ENCODE measurements around the gene ARHGAP15. TPM values are rescaled to one million over a fixed set of nuclear protein-coding genes. Genes with fewer than 3 reads are reported as not detected.

Gene ARHGAP15
- total RNA-seq, 4 donors from 2014 or later = 3.4 to 9.3 (median 6.4) TPM

DNA sequence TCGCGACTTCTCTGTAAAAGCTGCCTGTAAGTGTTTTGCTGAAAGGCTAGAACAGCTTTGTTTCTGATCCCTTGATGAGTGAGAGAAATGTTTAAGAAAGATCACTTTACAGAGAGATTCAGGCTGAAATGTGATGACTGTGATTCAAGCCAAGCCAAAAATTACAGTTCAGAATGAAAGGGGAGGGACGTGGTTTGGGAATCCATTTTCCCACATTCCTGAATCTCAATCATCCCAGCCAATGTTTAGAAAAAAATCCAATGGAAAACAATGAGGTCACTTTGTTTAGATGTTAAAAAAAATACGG, 416.7 kb downstream of the ARHGAP15 start:
- no peak overlapping the region for H3K4me3 ChIP-seq
- H3K9me3 ChIP-seq = no peaks in the 10 kb centered on the region
- no peaks in the 10 kb centered on the region for H3K4me1 ChIP-seq
- no peaks in the 10 kb centered on the region for H3K27me3 ChIP-seq
- no peak for ATAC-seq
- H3K36me3 ChIP-seq = no peaks in the 10 kb centered on the region
- WGBS, 2 donors (ENCODE audit: low coverage in 1 of 2) = 34 to 50% methylated on average over 4 of the region's 4 CpGs
- no peak for TF ChIP-seq POLR2A (IDR thresholded peaks at IDR 0.05)
- TF ChIP-seq EP300 (IDR thresholded peaks at IDR 0.05) = no peak
- no peak for TF ChIP-seq POLR2AphosphoS5 (IDR thresholded peaks at IDR 0.05)
- TF ChIP-seq, protein P1, sequence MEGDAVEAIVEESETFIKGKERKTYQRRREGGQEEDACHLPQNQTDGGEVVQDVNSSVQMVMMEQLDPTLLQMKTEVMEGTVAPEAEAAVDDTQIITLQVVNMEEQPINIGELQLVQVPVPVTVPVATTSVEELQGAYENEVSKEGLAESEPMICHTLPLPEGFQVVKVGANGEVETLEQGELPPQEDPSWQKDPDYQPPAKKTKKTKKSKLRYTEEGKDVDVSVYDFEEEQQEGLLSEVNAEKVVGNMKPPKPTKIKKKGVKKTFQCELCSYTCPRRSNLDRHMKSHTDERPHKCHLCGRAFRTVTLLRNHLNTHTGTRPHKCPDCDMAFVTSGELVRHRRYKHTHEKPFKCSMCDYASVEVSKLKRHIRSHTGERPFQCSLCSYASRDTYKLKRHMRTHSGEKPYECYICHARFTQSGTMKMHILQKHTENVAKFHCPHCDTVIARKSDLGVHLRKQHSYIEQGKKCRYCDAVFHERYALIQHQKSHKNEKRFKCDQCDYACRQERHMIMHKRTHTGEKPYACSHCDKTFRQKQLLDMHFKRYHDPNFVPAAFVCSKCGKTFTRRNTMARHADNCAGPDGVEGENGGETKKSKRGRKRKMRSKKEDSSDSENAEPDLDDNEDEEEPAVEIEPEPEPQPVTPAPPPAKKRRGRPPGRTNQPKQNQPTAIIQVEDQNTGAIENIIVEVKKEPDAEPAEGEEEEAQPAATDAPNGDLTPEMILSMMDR (IDR thresholded peaks at IDR 0.05) = no peak
- no peak overlapping the region for H3K27ac ChIP-seq

DNA sequence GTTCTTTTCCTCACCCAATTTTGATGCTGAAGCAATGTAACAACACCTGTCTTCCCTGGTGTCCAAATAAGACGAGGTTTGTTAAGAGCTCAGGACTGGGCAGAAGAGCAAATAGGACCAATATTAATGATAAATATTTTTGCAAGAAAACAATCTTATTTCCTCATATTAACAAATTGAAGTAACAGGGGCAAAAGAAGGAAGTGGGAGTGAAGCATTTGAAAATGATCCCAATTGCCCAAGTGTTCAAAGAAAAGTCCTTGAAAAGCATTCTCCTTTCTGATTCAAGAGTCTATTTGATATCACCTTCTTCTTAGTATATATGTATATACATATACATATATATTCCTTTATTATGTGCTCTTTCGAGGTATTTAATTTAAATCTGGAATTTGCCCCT, 418.8 kb downstream of the ARHGAP15 start:
- no peaks in the 10 kb centered on the region for H3K9me3 ChIP-seq
- H3K36me3 ChIP-seq = no peaks in the 10 kb centered on the region
- H3K4me1 ChIP-seq = no peaks in the 10 kb centered on the region
- ATAC-seq = no peak
- TF ChIP-seq, protein P1 (IDR thresholded peaks at IDR 0.05) = no peak
- TF ChIP-seq POLR2AphosphoS5 (IDR thresholded peaks at IDR 0.05) (no peak), POLR2A (IDR thresholded peaks at IDR 0.05) (no peak), EP300 (IDR thresholded peaks at IDR 0.05) (no peak)
- H3K27me3 ChIP-seq = no peaks in the 10 kb centered on the region
- no peak overlapping the region for H3K27ac ChIP-seq
- H3K4me3 ChIP-seq = no peak overlapping the region
- 40 to 50% methylated on average over 2 of the region's 2 CpGs for WGBS, 2 donors (ENCODE audit: low coverage in 1 of 2)

DNA sequence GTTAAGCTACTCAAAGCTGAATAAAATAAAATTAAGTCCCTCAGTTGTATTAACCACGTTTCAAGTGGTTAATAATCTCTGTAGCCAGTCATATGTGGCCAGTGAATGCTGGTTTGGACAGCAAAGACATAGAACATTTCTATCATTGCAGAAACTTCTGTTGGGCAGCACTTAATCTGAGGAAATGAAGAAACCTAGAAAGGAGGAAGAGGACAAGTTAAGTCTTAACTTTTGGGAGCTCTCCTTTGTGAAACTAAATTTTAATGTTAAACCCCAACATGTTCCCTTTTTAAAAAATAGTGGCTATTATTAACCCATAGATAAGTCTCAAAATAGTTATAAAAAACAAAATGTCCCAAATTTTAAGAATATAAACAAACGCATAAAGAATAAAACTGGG, 421.3 kb downstream of the ARHGAP15 start:
- ATAC-seq = no peak
- no peaks in the 10 kb centered on the region for H3K36me3 ChIP-seq
- no peak overlapping the region for H3K4me3 ChIP-seq
- H3K27ac ChIP-seq = no peak overlapping the region
- no peaks in the 10 kb centered on the region for H3K27me3 ChIP-seq
- no peaks in the 10 kb centered on the region for H3K9me3 ChIP-seq
- 75 to 78% methylated on average over 2 of the region's 2 CpGs for WGBS, 2 donors (ENCODE audit: low coverage in 1 of 2)
- TF ChIP-seq POLR2A (IDR thresholded peaks at IDR 0.05) = no peak
- no peak for TF ChIP-seq POLR2AphosphoS5 (IDR thresholded peaks at IDR 0.05)
- H3K4me1 ChIP-seq = no peaks in the 10 kb centered on the region

DNA sequence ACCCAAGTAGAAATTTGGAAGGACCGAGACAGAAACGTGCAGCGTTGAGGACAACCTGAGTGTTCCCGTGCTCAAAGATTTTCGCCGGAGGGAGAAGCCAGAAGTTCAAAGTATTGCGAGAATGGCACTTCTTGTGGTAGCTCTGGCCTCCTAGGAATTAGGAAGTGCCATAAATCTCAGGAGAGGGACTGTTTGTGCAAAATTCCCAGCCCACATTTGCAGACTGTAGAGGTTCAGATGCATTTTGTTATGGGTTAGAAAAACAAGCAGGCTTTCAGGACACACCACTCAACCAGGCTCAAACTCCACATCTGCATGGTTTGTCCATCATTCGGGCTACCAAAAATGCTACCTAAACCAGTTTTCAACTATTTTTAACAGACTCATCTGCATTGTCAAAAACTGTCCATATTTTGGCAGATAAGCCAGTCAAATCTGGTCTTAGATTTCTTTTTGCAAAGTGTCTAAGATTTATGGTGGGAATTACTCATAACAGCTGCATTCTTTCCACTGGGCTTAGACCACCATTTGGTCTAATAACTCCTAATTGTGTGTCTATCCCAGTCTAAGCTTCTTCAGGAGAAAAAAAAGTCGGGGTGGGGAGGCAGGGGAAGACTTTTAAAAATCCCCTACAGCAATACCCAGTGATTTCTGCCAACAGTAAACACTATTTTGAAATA, 422.9 kb downstream of the ARHGAP15 start:
- no peak for ATAC-seq
- TF ChIP-seq EP300 (IDR thresholded peaks at IDR 0.05) (no peak), POLR2A (IDR thresholded peaks at IDR 0.05) (no peak), POLR2AphosphoS5 (IDR thresholded peaks at IDR 0.05) (no peak)
- TF ChIP-seq, protein P1 (IDR thresholded peaks at IDR 0.05) = no peak
- H3K9me3 ChIP-seq = no peaks in the 10 kb centered on the region
- WGBS, 2 donors (ENCODE audit: low coverage in 1 of 2) = 77 to 84% methylated on average over 2 to 9 of the region's 9 CpGs
- no peaks in the 10 kb centered on the region for H3K27me3 ChIP-seq
- no peak overlapping the region for H3K4me3 ChIP-seq
- no peak overlapping the region for H3K27ac ChIP-seq
- no peaks in the 10 kb centered on the region for H3K4me1 ChIP-seq
- no peaks in the 10 kb centered on the region for H3K36me3 ChIP-seq

DNA sequence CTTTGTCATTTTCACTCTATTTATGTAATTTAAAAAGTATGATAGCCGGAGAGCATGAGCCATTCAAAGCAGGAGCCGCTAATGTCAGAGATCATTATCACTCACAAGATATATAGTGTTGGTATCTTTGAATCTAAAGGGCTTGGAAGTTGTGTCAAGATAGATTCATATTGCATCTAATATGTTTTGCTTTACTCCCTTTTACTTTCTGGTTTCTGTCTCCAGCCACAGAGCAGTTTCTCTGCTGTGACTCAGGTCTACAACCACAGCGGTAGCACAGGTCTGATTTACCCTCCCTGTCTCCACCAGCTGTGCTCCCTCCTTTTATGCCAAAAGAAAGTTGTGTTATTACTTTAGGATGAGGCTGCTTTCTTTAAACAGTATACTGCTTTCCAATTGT, 424.0 kb downstream of the ARHGAP15 start:
- no peak overlapping the region for H3K27ac ChIP-seq
- no peaks in the 10 kb centered on the region for H3K36me3 ChIP-seq
- no peak for ATAC-seq
- no peaks in the 10 kb centered on the region for H3K4me1 ChIP-seq
- H3K4me3 ChIP-seq = no peak overlapping the region
- H3K27me3 ChIP-seq = no peaks in the 10 kb centered on the region
- no peaks in the 10 kb centered on the region for H3K9me3 ChIP-seq
- WGBS, 2 donors (ENCODE audit: low coverage in 1 of 2) = 67 to 94% methylated on average over 3 of the region's 3 CpGs
- TF ChIP-seq POLR2A (IDR thresholded peaks at IDR 0.05) (no peak), POLR2AphosphoS5 (IDR thresholded peaks at IDR 0.05) (no peak), EP300 (IDR thresholded peaks at IDR 0.05) (no peak)
- TF ChIP-seq, protein P1 (IDR thresholded peaks at IDR 0.05) = no peak

All from gastroesophageal sphincter (tissue), 4 donors.